NCI-H2171 treated with DMSO at 0.1 percent for 48 hours (cell line): ENCODE results near the gene MLX.
A peak's percentile ranks its signal among the peaks of the same experiment; 100 is the strongest.
"Not testable (repeated sequence)": the region's sequence is repeated elsewhere in the genome, so short reads cannot be mapped to it uniquely, and the experiment has no call there.

Experiments
- DNase-seq: peaks from one replicate; lab custom pipeline; 2025; lab: John Stamatoyannopoulos, UW

The MLX gene

DNA sequence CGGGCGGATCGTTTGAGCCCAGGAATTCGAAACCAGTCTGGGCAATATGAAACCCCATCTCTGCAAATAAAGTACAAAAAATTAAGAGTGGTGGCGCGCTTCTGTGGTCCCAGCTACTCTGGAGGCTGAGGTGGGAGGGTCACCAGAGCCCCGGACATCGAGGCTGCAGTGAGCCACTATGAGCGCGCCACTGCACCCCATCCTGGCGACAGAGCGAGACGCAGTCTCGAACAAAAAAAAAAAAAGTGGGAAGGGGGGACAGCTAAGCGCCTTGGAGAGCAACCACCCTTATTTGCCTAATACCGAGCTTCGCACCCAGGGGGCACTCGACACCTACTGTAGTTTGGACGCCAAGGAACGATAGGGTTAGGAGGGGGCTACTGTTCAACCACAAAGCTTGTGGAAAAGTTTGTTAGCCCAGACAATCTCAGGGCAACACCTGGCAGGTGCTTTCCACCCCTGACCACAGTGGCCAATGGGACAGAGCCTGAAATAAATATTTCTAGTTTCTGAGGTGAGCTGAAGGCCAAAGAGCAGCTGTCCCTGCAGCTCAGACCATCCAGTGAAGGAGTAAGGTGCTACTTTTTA lies 11.5 kb downstream of the MLX start:
- peak; percentile 92 for DNase-seq

GRCh38 chr17:42579794-42580551 lies 13.1 kb downstream of the MLX start:
- no peak for DNase-seq

- no peak for DNase-seq
Observed at GRCh38 chr17:42581744-42582270, 14.9 kb downstream of the MLX start.

GRCh38 chr17:42584880-42585279 lies 18.0 kb downstream of the MLX start:
- DNase-seq = no peak

- DNase-seq = no peak
Observed at GRCh38 chr17:42585353-42585752, 18.5 kb downstream of the MLX start.

- no peak for DNase-seq
Observed at GRCh38 chr17:42586514-42587230, 19.8 kb downstream of the MLX start.

GRCh38 chr17:42590886-42591285 lies 24.0 kb downstream of the MLX start:
- no peak for DNase-seq

DNA sequence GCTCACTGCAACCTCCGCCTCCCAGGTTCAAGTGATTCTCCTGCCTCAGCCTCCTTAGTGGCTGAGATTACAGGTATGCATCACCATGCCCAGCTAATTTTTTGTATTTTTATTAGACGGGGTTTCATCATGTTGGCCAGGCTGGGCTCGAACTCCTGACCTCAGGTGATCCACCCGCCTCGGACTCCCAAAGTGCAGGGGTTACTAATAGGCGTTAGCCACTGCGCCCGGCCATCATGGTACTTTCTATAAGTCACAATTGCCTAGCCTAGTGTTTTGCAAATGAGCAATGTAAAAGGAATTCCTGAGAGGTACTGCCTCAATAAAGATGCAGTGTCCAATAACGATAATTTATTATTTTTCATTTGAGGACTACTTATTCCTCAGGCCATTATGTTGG lies 24.5 kb downstream of the MLX start:
- DNase-seq = no peak

DNA sequence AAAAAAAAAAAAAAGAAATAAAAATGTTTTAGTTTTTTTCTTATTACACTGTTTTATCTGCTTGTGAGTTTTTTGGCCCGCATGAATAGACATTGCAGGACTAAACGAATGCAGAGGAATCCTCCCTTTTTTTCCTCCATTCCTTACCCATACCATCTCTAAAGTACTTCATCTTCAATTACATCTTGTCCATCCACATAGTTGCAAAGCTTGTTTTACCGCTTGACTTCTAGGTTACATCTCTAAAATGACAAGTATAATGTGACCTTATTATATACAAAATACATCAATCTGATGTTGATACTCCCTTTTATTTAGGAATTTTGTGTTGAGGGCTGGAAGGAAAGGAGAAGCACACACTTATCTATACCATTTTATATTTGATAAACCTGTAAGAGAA lies 29.5 kb downstream of the MLX start:
- DNase-seq = no peak

GRCh38 chr17:42598905-42599304 lies 32.0 kb downstream of the MLX start:
- peak; percentile 95 for DNase-seq

GRCh38 chr17:42603318-42603717 lies 36.4 kb downstream of the MLX start:
- no peak for DNase-seq

- no peak for DNase-seq
Observed at GRCh38 chr17:42607769-42608168, 40.9 kb downstream of the MLX start.

GRCh38 chr17:42608305-42609181 lies 41.6 kb downstream of the MLX start:
- DNase-seq = peak; percentile 70

- peak; percentile 98 for DNase-seq
Observed at GRCh38 chr17:42609182-42609813, 42.4 kb downstream of the MLX start, which contains the start of the genes RETREG3 and TUBG1. RETREG3 (minus strand) TSS chr17:42609374; CDS start chr17:42609324, 50 bp downstream. TUBG1 (plus strand) TSS chr17:42609683; CDS start chr17:42609738, 55 bp downstream.

- DNase-seq = not testable (repeated sequence)
Observed at GRCh38 chr17:42609814-42610801, 43.2 kb downstream of the MLX start.

- DNase-seq = no peak
Observed at GRCh38 chr17:42612013-42612412, 45.1 kb downstream of the MLX start.

- no peak for DNase-seq
Observed at GRCh38 chr17:42613699-42614295, 46.9 kb downstream of the MLX start.

DNA sequence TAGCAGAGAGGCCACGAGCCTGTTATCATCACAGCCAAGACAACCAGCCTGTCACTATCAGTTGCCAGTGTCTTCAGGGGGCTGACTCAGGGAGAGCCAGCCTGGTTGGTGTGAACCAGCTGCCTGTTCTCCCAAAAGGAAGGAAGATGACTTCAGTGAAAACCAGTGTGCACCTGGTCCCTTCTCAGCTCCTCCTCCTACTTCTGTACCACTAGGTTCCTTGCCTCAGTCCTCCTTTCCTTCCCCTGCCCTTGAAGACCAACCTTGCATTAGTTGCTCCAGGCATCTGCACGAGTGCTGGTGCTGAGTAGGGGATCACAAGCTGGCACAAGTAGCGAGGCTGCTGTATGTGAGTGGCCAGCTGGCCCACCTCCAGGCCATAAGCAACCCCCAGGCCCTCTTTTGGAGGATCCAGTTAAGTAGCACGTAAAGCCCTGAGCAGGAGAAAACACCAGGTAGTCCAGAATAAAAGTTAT lies 51.1 kb downstream of the MLX start:
- no peak for DNase-seq

DNA sequence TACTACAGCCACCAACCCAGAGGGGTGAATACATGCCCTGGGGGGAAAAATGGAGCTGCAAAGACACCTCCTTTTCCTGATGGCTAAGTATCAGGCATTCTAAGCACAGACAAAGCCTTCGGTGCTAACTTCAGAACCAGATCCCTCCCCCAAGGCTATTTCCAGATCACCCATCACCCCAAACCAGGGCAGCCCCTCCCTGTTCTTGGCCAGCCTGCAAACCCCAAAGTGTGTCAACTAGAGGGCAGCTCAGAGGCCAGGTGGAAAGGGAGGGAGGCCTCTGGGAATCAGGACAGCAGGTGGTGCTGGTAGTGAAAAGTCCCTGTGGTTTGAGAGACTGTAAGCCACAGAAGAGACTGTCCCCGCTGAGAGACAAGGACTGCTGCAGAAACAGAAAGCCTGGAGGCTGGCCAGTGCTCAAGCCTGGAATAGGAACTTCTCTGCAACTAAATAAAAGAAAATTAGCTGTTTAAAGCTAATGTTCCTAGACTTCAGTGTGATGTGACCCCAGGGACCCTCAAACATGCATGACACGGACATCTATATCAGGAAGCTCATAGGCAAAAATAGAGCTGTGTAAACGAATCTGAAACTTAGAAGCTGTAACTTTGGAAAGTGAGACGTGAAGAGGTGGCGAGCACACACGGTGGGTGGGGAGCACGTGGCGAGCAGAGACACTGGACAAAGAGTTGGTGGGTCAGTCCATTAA lies 51.7 kb downstream of the MLX start:
- DNase-seq = peak; percentile 29
